Stomach (tissue), 9 donors: ENCODE measurements around the gene GCSAM. TPM values are rescaled to one million over a fixed set of nuclear protein-coding genes. Genes with fewer than 3 reads are reported as not detected.
A peak's percentile ranks its signal among the peaks of the same experiment; 100 is the strongest.

Source experiments
- DNase-seq, 2 donors: peaks; one replicate each; pipeline versions ENCODE4 v3.0.0 to v3.0.0-alpha.2; 2013 to 2019
- H3K27ac ChIP-seq, 5 donors: fragments of 200-600 bp in 4 of 5; sonication (generic) in 4 of 5; one replicate each; pipeline ENCODE4 v1.5.1; 2013 to 2019; ENCODE audit warnings: mild to moderate bottlenecking in 1 of 5, moderate library complexity in 1 of 5
- H3K27me3 ChIP-seq, 3 donors: fragments of 200-600 bp; sonication (generic); one replicate each; pipeline ENCODE4 v1.5.1; 2017 to 2019; ENCODE audit warnings: mixed run types in 1 of 3
- H3K36me3 ChIP-seq, 4 donors: fragments of 200-600 bp; sonication (generic); 1 replicate in 3 of 4; 2 replicates in 1 of 4; pipeline ENCODE4 v1.5.1; 2016 to 2019
- H3K4me1 ChIP-seq, 4 donors: fragments of 200-600 bp; sonication (generic); one replicate each; pipeline ENCODE4 v1.5.1; 2016 to 2019
- H3K4me3 ChIP-seq, 4 donors: fragments of 200-600 bp; sonication (generic) in 3 of 4; one replicate each; pipeline ENCODE4 v1.5.1; 2016 to 2019; ENCODE audit warnings: mild to moderate bottlenecking in 1 of 4
- H3K9me3 ChIP-seq, 4 donors: fragments of 200-600 bp; sonication (generic); one replicate each; pipeline ENCODE4 v1.5.1; 2016 to 2019
- CTCF ChIP-seq, 7 experiments: fragments of 450-650 bp in 4 of 7; fragments of 200-600 bp in 3 of 7; sonication (generic) in 3 of 7; IDR thresholded peaks; one replicate each; pipeline ENCODE4 v1.5.1; 2016 to 2019; ENCODE audit warnings: antibody characterized with exemption in 7 of 7, control low read depth in 2 of 7, mild to moderate bottlenecking in 1 of 7
- EP300 ChIP-seq: sonication (generic); formaldehyde crosslinking; IDR thresholded peaks from one replicate; pipeline ENCODE4 v1.6.1; 2017; ENCODE audit warnings: antibody characterized with exemption
- POLR2A ChIP-seq, 4 donors: fragments of 450-650 bp; IDR thresholded peaks; one replicate each; pipeline ENCODE4 v1.6.1; 2016; ENCODE audit warnings: antibody characterized with exemption in 4 of 4, control low read depth in 2 of 4, mild to moderate bottlenecking in 1 of 4, moderate library complexity in 1 of 4
- POLR2AphosphoS5 ChIP-seq, 3 donors: sonication (generic); formaldehyde crosslinking; IDR thresholded peaks; one replicate each; pipeline ENCODE4 v1.6.1; 2016; ENCODE audit warnings: antibody characterized with exemption in 3 of 3
- WGBS, 5 donors: extraction: QIAGEN DNeasy Blood & Tissue Kit in 3 of 5; methylation state at CpG; one replicate each; pipeline versions ENCODE4 v1.1.5 to v1.1.7; 2013 to 2018; 5-methylcytosine and 5-hydroxymethylcytosine counted together
- intact Hi-C: fragments of 100-400 bp; cut with DNase I; formaldehyde crosslinking; loops from one replicate; pipeline ENCODE4 v1.15.1; 2023; ENCODE audit warnings: low total_unique reads
- polyA plus RNA-seq, 3 donors: library from polyadenylated mRNA; stranded (reverse); fragments of 200-250 nt; gene quantifications; one replicate each; pipeline ENCODE4 v1.2.3, GENCODE V29; 2013
- total RNA-seq, 5 donors: library from RNA; depleted of rRNA; stranded (reverse); fragments of >200 nt; gene quantifications; one replicate each; pipeline versions ENCODE4 v1.1.0 to v1.2.3, GENCODE V29; 2014 to 2016
- donor health status: healthy with polysubstance abuse.
- donor health status: Bipolar disorder and iron deficiency.
- donor health status: healthy.

The GCSAM gene
- total and polyA plus RNA-seq, 8 donors = 0.73 to 2.3 (median 2.3) TPM; not detected in 5

DNA sequence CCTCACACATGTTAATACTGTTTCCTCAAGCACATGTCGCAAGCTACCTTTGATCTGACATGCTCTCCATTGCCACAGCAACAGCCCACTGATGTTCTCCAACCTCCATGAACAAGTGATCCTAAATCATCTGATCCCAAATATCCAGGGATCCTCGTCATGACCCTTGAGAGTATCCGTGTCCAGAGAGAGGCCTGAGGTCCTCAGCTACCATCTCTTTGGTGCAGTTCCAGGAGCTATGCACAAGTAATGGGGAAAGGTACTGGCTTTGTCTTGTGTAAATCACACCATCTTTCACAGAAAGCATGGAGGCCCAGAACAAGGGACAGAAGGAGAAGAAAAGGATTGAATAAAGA is 2.4 kb downstream of the GCSAM start:
- H3K36me3 ChIP-seq = peaks cover 0 to 18% (median 6%) of the 10 kb centered on the region in 4 donors
- TF ChIP-seq EP300 (no peak), POLR2A (IDR thresholded peaks at IDR 0.05) (no peak), CTCF (IDR thresholded peaks at IDR 0.05) (no peak), POLR2AphosphoS5 (IDR thresholded peaks at IDR 0.05) (no peak)
- H3K4me1 ChIP-seq = peaks cover 4 to 37% (median 17%) of the 10 kb centered on the region in 4 donors
- 70 to 94% (median 92%) methylated on average over 3 of the region's 3 CpGs for WGBS, 5 donors
- no peaks in the 10 kb centered on the region for H3K27me3 ChIP-seq
- intact Hi-C loops = no loop called here
- no peak overlapping the region for H3K27ac ChIP-seq
- H3K4me3 ChIP-seq = no peak overlapping the region
- no peak for DNase-seq
- H3K9me3 ChIP-seq = no peaks in the 10 kb centered on the region

GRCh38 chr3:112129925-112130637 is 3.0 kb downstream of the GCSAM start:
- 90 to 95% (median 93%) methylated on average over 4 of the region's 4 CpGs for WGBS, 5 donors
- peaks cover 0 to 18% (median 9%) of the 10 kb centered on the region in 4 donors for H3K36me3 ChIP-seq
- H3K4me3 ChIP-seq = no peak overlapping the region
- peaks cover 4 to 31% (median 14%) of the 10 kb centered on the region in 4 donors for H3K4me1 ChIP-seq
- intact Hi-C loops = no loop called here
- H3K27ac ChIP-seq = no peak overlapping the region
- no peaks in the 10 kb centered on the region for H3K9me3 ChIP-seq
- DNase-seq = no peak
- H3K27me3 ChIP-seq = no peaks in the 10 kb centered on the region
- no peak for TF ChIP-seq CTCF (IDR thresholded peaks at IDR 0.05)

DNA sequence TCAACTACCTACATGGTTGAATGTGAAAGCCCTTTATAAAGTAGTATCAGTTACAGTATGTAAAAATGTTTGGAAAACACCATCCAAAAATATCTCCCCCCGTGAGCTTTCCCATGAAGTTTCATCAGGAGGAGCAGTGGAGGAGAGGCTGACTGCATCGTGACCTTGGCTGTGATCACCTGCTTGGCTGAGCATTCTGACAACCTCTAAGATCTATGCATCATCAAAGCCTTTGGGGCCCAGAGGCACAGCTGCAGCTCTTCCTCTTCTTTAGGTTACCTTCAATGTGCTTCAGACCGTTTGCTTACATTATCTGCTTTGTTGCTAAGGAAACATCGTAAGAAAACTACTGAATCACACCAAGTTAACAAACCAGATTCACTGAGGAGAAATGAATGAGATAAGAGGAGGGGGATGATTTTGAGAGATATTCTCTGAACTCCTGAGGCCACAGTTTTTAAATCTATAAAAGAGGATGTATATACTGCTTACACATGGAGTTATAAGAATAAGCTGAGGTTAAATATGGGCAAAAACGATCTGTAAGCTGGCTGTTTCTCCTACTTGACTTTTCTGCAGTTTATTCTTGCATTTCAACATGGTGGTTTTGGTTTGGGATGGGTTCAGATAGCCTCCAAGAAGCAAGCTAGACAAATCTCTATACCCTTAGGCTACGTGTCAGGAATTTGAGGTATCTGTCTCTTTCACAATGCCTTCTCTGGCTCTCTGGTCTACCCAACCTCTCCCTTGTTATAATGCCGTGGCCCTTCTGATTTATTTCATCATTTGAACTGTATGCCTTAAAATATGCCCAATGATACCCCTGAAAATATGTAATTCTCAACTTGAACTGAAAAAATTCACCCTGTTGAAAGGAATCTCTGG is 4.0 kb downstream of the GCSAM start:
- intact Hi-C loops = no loop called here
- TF ChIP-seq EP300 = no peak
- no peak for TF ChIP-seq CTCF (IDR thresholded peaks at IDR 0.05)
- TF ChIP-seq POLR2A (IDR thresholded peaks at IDR 0.05) = no peak
- no peak for TF ChIP-seq POLR2AphosphoS5 (IDR thresholded peaks at IDR 0.05)
- H3K9me3 ChIP-seq = no peaks in the 10 kb centered on the region
- H3K4me1 ChIP-seq = peaks cover 0 to 21% (median 7%) of the 10 kb centered on the region in 4 donors
- 57 to 70% (median 64%) methylated on average over 7 of the region's 7 CpGs for WGBS, 5 donors
- no peaks in the 10 kb centered on the region for H3K27me3 ChIP-seq
- DNase-seq = peak in 1 of 2 donors; percentile 75
- H3K36me3 ChIP-seq = peaks cover 0 to 18% (median 11%) of the 10 kb centered on the region in 4 donors
- no peak overlapping the region for H3K27ac ChIP-seq
- H3K4me3 ChIP-seq = no peak overlapping the region

- Histone ChIP-seq H3K27ac (no peak overlapping the region), H3K36me3 (peaks cover 0 to 25% (median 11%) of the 10 kb centered on the region in 4 donors), H3K4me1 (peaks cover 0 to 13% (median 2%) of the 10 kb centered on the region in 4 donors), H3K9me3 (no peaks in the 10 kb centered on the region), H3K4me3 (no peak overlapping the region), H3K27me3 (no peaks in the 10 kb centered on the region)
- WGBS, 5 donors = 57 to 77% (median 72%) methylated on average over 10 of the region's 10 CpGs
- no peak for TF ChIP-seq EP300
- no peak for TF ChIP-seq POLR2AphosphoS5 (IDR thresholded peaks at IDR 0.05)
- TF ChIP-seq POLR2A (IDR thresholded peaks at IDR 0.05) = no peak
- TF ChIP-seq CTCF (IDR thresholded peaks at IDR 0.05) = no peak
- no peak for DNase-seq
- intact Hi-C loops = no loop called here
Measured at GRCh38 chr3:112127522-112128494, 5.2 kb downstream of the GCSAM start.
